GM12878 (cell line): ENCODE measurements around the gene ATP2A1.

Experiments
- EP300 ChIP-seq, 2 experiments: fragments of 150-350 bp in 1 of 2; IDR thresholded peaks; 2 replicates each; pipeline ENCODE4 v1.6.1; 2011 to 2012; ENCODE audit warnings: low read depth in 2 of 2, low read length in 2 of 2, borderline replicate concordance in 1 of 2, improper control_type of control experiment in 1 of 2, inconsistent platforms in 1 of 2; ENCODE audit not compliant: control insufficient read depth in 1 of 2
- SUZ12 ChIP-seq: fragments of 200-600 bp; sonication (generic); IDR thresholded peaks from one replicate; pipeline ENCODE4 v1.6.1; 2018; ENCODE audit warnings: antibody characterized with exemption, mild to moderate bottlenecking; ENCODE audit not compliant: unreplicated experiment
- TARDBP ChIP-seq: IDR thresholded peaks from 2 replicates; pipeline ENCODE4 v1.6.1; 2016; ENCODE audit warnings: borderline replicate concordance
- USF1 ChIP-seq: IDR thresholded peaks from 2 replicates; pipeline ENCODE4 v1.6.1; 2011; ENCODE audit warnings: borderline replicate concordance, low read depth, mild to moderate bottlenecking, moderate library complexity, mixed read lengths, low read length; ENCODE audit not compliant: insufficient read depth; ENCODE audit errors: extremely low read length

GRCh38 chr16:28936784-28937155, 58.5 kb downstream of the ATP2A1 start:
- no peak for TF ChIP-seq EP300 (IDR thresholded peaks at IDR 0.05; ENCODE audit: borderline replicate concordance in 1 of 2, control insufficient read depth in 1 of 2, low read depth in 2 of 2, low read length in 2 of 2)
- TF ChIP-seq TARDBP, result no peak
- TF ChIP-seq SUZ12, result no peak
- TF ChIP-seq USF1, result no peak
